ENCODE results near the gene ADAMTS9.

The ADAMTS9 gene

DNA sequence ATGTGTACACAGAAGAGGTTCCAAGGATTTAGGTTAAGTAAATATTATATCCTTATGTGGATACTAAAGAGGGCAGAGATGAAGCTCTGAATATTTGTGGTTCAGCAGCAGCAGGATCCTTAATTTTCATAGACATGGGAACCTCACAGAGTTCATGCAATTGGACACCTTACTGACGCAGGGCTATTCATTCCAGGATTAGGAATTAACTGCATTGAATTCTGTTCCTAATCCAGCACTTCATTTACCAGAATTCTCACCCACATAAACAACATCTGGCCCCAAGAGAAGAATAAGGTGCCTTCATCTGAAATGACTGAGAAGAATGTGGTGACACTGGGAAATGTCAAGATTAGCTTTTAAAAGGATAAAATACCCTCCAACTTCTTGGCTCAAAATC is 62.4 kb downstream of the ADAMTS9 start:
- Histone ChIP-seq H3K9me3 (ENCODE audit: insufficient read depth, low read length) (no peaks in the 10 kb centered on the region), H3K27me3 (ENCODE audit: insufficient read depth, insufficient read length) (no peaks in the 10 kb centered on the region), H3K4me3 (ENCODE audit: insufficient read length, low read depth) (no peak overlapping the region), H3K4me1 (ENCODE audit: insufficient read depth, insufficient read length) (no peaks in the 10 kb centered on the region), H3K9ac (ENCODE audit: insufficient read length, low read depth) (no peak overlapping the region), H3K36me3 (ENCODE audit: insufficient read depth, insufficient read length, low read length) (peaks cover 66% of the 10 kb centered on the region)
- DNase-seq (ENCODE audit: low read depth, low spot score): no peak
- TF ChIP-seq YY1 (IDR thresholded peaks at IDR 0.05; ENCODE audit: insufficient read depth, insufficient read length) (no peak), SUZ12 (IDR thresholded peaks at IDR 0.05; ENCODE audit: extremely low read depth, insufficient read depth, insufficient read length) (no peak), ZNF274 (IDR thresholded peaks at IDR 0.05; ENCODE audit: low read depth, low read length) (no peak)

DNA sequence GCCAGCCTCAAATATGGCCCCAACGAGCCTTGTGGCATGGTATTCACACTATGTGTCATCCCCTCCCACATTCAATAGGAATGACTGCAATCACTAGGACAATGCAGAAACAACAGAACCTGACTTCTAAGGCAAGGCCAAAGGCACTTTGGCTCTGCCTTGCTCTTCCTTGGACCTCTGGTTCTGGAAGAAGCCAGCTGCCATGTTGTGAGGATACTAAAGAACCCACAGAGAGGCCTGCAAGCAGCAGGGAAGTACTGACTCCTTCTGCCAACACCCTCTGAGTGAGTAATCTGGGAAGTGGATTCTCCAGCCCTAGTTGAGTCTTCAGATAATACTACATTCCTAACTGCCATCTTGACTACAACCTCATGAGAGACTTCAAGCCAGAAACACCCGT is 64.7 kb downstream of the ADAMTS9 start:
- TF ChIP-seq ZNF274 (IDR thresholded peaks at IDR 0.05; ENCODE audit: low read depth, low read length) (no peak), SUZ12 (IDR thresholded peaks at IDR 0.05; ENCODE audit: extremely low read depth, insufficient read depth, insufficient read length) (no peak), YY1 (IDR thresholded peaks at IDR 0.05; ENCODE audit: insufficient read depth, insufficient read length) (no peak)
- no peak overlapping the region for H3K4me3 ChIP-seq (ENCODE audit: insufficient read length, low read depth)
- no peak for DNase-seq (ENCODE audit: low read depth, low spot score)
- no peaks in the 10 kb centered on the region for H3K4me1 ChIP-seq (ENCODE audit: insufficient read depth, insufficient read length)
- no peak overlapping the region for H3K9ac ChIP-seq (ENCODE audit: insufficient read length, low read depth)
- H3K9me3 ChIP-seq (ENCODE audit: insufficient read depth, low read length): no peaks in the 10 kb centered on the region; the same call in 1 of the 2 replicates
- peaks cover 61% of the 10 kb centered on the region for H3K36me3 ChIP-seq (ENCODE audit: insufficient read depth, insufficient read length, low read length)
- no peaks in the 10 kb centered on the region for H3K27me3 ChIP-seq (ENCODE audit: insufficient read depth, insufficient read length)

DNA sequence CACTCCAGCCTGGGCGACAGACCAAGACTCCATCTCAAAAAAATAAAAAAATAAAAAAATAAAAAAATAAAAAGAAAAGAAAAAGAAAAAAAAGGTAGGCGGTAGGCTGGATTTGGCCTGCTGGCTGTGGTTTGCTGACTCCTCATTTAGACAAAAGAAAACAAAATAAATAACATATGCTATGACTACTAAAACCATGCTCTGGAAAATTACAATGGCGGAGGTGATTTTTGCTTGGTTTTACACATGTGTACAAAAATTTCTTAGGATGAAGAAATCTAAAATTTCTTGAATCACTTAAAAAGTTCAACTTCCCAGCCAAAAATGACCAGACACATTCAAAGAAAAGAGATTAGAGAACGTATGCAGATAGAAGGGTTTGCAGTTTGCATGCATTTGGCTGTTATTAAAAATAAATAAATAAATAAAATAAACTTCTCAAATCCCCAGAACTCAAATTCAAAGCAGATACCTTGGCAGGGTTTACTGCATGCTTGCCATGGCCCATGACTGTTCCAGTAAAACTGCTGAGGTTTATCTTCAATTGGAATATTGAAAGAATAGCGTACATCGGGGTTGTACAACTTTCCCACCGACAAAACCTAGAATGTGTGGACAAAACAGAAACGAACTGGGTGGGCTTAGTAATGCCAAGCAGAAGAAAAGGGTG is 65.9 kb downstream of the ADAMTS9 start:
- DNase-seq (ENCODE audit: low read depth, low spot score): no peak
- Histone ChIP-seq H3K27me3 (ENCODE audit: insufficient read depth, insufficient read length) (no peaks in the 10 kb centered on the region), H3K36me3 (ENCODE audit: insufficient read depth, insufficient read length, low read length) (peaks cover 55% of the 10 kb centered on the region), H3K9me3 (ENCODE audit: insufficient read depth, low read length) (no peaks in the 10 kb centered on the region; the same call in 1 of the 2 replicates), H3K4me1 (ENCODE audit: insufficient read depth, insufficient read length) (no peaks in the 10 kb centered on the region), H3K4me3 (ENCODE audit: insufficient read length, low read depth) (no peak overlapping the region), H3K9ac (ENCODE audit: insufficient read length, low read depth) (no peak overlapping the region)
- no peak for TF ChIP-seq ZNF274 (IDR thresholded peaks at IDR 0.05; ENCODE audit: low read depth, low read length)
- no peak for TF ChIP-seq SUZ12 (IDR thresholded peaks at IDR 0.05; ENCODE audit: extremely low read depth, insufficient read depth, insufficient read length)
- no peak for TF ChIP-seq YY1 (IDR thresholded peaks at IDR 0.05; ENCODE audit: insufficient read depth, insufficient read length)

DNA sequence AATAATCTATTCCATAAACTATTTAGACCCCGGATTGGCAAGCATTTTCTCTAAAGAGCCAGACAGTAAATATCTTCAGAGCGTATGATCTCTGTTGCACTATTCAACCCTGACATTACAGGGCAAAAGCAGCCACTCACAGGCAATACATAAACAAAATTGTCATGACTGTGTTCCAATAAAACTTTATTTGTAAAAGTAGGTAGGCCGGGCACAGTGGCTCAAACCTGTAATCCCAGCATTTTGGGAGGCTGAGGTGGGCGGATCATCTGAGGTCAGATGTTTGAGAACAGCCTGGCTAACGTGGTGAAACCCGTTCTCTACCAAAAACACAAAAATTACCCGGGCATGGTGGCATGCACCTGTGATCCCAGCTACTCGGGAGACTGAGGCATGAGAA is 66.5 kb downstream of the ADAMTS9 start:
- no peak for DNase-seq (ENCODE audit: low read depth, low spot score)
- H3K27me3 ChIP-seq (ENCODE audit: insufficient read depth, insufficient read length): no peaks in the 10 kb centered on the region
- H3K9ac ChIP-seq (ENCODE audit: insufficient read length, low read depth): no peak overlapping the region
- no peak overlapping the region for H3K4me3 ChIP-seq (ENCODE audit: insufficient read length, low read depth)
- TF ChIP-seq ZNF274 (IDR thresholded peaks at IDR 0.05; ENCODE audit: low read depth, low read length) (no peak), SUZ12 (IDR thresholded peaks at IDR 0.05; ENCODE audit: extremely low read depth, insufficient read depth, insufficient read length) (no peak)
- H3K9me3 ChIP-seq (ENCODE audit: insufficient read depth, low read length): no peaks in the 10 kb centered on the region; the same call in 1 of the 2 replicates
- H3K36me3 ChIP-seq (ENCODE audit: insufficient read depth, insufficient read length, low read length): peaks cover 52% of the 10 kb centered on the region
- H3K4me1 ChIP-seq (ENCODE audit: insufficient read depth, insufficient read length): no peaks in the 10 kb centered on the region

DNA sequence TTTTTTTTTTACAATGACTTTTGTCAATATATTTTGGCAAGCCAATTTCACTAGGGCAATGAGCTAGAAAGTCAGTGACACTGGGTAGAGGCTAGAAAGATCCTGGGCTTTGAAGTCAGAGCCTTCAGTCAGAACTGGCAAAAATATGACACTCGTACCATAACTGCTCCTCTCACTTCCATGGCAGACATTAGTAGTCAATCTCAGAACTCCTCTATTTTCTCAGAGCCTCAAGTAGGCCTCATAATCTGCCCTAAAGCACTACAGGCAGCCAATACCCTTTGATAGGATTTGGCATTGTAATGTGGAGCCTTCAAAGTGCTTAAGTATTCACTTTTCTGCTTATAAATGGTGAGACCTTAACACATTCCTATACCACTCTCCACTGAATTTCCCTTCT is 67.8 kb downstream of the ADAMTS9 start:
- H3K9ac ChIP-seq (ENCODE audit: insufficient read length, low read depth): no peak overlapping the region
- TF ChIP-seq YY1 (IDR thresholded peaks at IDR 0.05; ENCODE audit: insufficient read depth, insufficient read length) (no peak), ZNF274 (IDR thresholded peaks at IDR 0.05; ENCODE audit: low read depth, low read length) (no peak), SUZ12 (IDR thresholded peaks at IDR 0.05; ENCODE audit: extremely low read depth, insufficient read depth, insufficient read length) (no peak)
- no peak for DNase-seq (ENCODE audit: low read depth, low spot score)
- H3K27me3 ChIP-seq (ENCODE audit: insufficient read depth, insufficient read length): no peaks in the 10 kb centered on the region
- H3K4me1 ChIP-seq (ENCODE audit: insufficient read depth, insufficient read length): no peaks in the 10 kb centered on the region
- H3K9me3 ChIP-seq (ENCODE audit: insufficient read depth, low read length): no peaks in the 10 kb centered on the region; the same call in 1 of the 2 replicates
- no peak overlapping the region for H3K4me3 ChIP-seq (ENCODE audit: insufficient read length, low read depth)
- peaks cover 55% of the 10 kb centered on the region for H3K36me3 ChIP-seq (ENCODE audit: insufficient read depth, insufficient read length, low read length)

DNA sequence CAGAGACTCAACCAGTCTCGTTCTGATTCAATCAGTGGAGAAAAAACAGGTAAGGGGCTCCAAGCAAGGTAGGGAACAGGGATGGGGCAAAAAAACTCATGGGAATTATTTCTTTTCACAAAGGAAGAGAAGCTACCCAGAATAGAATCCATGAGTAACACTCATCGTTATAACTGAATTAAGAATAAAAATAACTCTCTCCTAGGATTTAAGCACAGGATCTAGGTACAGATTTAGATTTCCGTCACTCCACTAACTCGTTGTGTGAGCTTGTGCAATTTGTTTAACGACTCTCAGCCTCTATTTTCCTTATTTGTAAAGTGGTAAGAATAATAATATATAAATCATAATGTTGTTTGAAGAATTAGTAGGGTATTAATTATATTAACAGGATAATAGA is 68.6 kb downstream of the ADAMTS9 start:
- no peak for DNase-seq (ENCODE audit: low read depth, low spot score)
- TF ChIP-seq ZNF274 (IDR thresholded peaks at IDR 0.05; ENCODE audit: low read depth, low read length) (no peak), SUZ12 (IDR thresholded peaks at IDR 0.05; ENCODE audit: extremely low read depth, insufficient read depth, insufficient read length) (no peak), YY1 (IDR thresholded peaks at IDR 0.05; ENCODE audit: insufficient read depth, insufficient read length) (no peak)
- no peak overlapping the region for H3K9ac ChIP-seq (ENCODE audit: insufficient read length, low read depth)
- H3K4me1 ChIP-seq (ENCODE audit: insufficient read depth, insufficient read length): no peaks in the 10 kb centered on the region
- H3K36me3 ChIP-seq (ENCODE audit: insufficient read depth, insufficient read length, low read length): peaks cover 60% of the 10 kb centered on the region
- H3K9me3 ChIP-seq (ENCODE audit: insufficient read depth, low read length): no peaks in the 10 kb centered on the region; the same call in 1 of the 2 replicates
- no peak overlapping the region for H3K4me3 ChIP-seq (ENCODE audit: insufficient read length, low read depth)
- no peaks in the 10 kb centered on the region for H3K27me3 ChIP-seq (ENCODE audit: insufficient read depth, insufficient read length)

DNA sequence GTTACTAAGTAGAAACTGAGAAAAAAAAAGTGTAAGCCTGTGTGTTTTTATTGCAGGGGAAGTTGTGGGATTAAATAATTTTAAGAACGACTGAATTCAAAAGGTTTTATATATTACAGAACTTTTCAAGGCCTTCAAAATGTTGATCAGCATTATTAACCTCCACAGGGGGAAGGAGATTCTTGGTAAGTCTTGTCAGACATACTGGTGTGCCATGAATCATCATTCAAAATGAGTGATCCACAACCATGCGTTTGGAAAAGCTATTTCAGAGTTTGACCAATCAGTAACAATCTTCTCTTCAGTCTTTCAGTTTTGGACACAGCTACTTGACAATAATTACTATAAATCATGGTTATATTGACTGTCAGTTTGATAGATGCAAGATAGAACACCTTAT is 70.2 kb downstream of the ADAMTS9 start:
- no peaks in the 10 kb centered on the region for H3K27me3 ChIP-seq (ENCODE audit: insufficient read depth, insufficient read length)
- no peaks in the 10 kb centered on the region for H3K4me1 ChIP-seq (ENCODE audit: insufficient read depth, insufficient read length)
- no peaks in the 10 kb centered on the region; the same call in 1 of the 2 replicates for H3K9me3 ChIP-seq (ENCODE audit: insufficient read depth, low read length)
- H3K4me3 ChIP-seq (ENCODE audit: insufficient read length, low read depth): no peak overlapping the region
- H3K9ac ChIP-seq (ENCODE audit: insufficient read length, low read depth): no peak overlapping the region
- peaks cover 66% of the 10 kb centered on the region for H3K36me3 ChIP-seq (ENCODE audit: insufficient read depth, insufficient read length, low read length)
- no peak for DNase-seq (ENCODE audit: low read depth, low spot score)
- TF ChIP-seq YY1 (IDR thresholded peaks at IDR 0.05; ENCODE audit: insufficient read depth, insufficient read length): no peak
- TF ChIP-seq ZNF274 (IDR thresholded peaks at IDR 0.05; ENCODE audit: low read depth, low read length): no peak
- TF ChIP-seq SUZ12 (IDR thresholded peaks at IDR 0.05; ENCODE audit: extremely low read depth, insufficient read depth, insufficient read length): no peak
